CD4-positive, alpha-beta memory T cell (primary cell): Measurements from ENCODE around the gene LINGO3. TPM values are rescaled to one million over a fixed set of nuclear protein-coding genes. Genes with fewer than 3 reads are reported as not detected.

Source experiments
- CTCF ChIA-PET: fragments of 350-600 bp; sonication (Branson Sonifier 250); formaldehyde crosslinking; loops from one replicate; lab custom pipeline; 2021; ENCODE audit warnings: inconsistent platforms; ENCODE audit not compliant: partially characterized antibody; lab: Charles Lee
- POLR2A ChIA-PET: fragments of 350-600 bp; sonication (Branson Sonifier 250); formaldehyde crosslinking; loops from one replicate; lab custom pipeline; 2021; ENCODE audit not compliant: partially characterized antibody; lab: Charles Lee
- DNase-seq, 5 donors: peaks; one replicate each; pipeline versions ENCODE4 v3.0.0 to v3.0.0-alpha.2; 2020 to 2022; ENCODE audit warnings: mixed read lengths in 1 of 5
- H3K27ac ChIP-seq: one replicate; pipeline ENCODE4 v1.7.0; 2013; ENCODE audit warnings: low read depth, low read length
- H3K27me3 ChIP-seq: 2 replicates; pipeline ENCODE4 v1.7.0; 2013; ENCODE audit warnings: mild to moderate bottlenecking, low read length, moderate library complexity; ENCODE audit not compliant: insufficient read depth
- H3K36me3 ChIP-seq: 2 replicates; pipeline ENCODE4 v1.7.0; 2013; ENCODE audit warnings: mild to moderate bottlenecking, low read length, moderate library complexity; ENCODE audit not compliant: insufficient read depth
- H3K4me1 ChIP-seq: 2 replicates; pipeline ENCODE4 v1.7.0; 2013; ENCODE audit warnings: mild to moderate bottlenecking, low read length, moderate library complexity; ENCODE audit not compliant: insufficient read depth
- H3K4me3 ChIP-seq, 2 donors: one replicate each; pipeline ENCODE4 v1.7.0; 2013; ENCODE audit warnings: low read length in 2 of 2, mild to moderate bottlenecking in 1 of 2
- H3K9me3 ChIP-seq, 2 donors: one replicate each; pipeline ENCODE4 v1.7.0; 2013; ENCODE audit warnings: low read length in 2 of 2, control low read depth in 1 of 2; ENCODE audit not compliant: control insufficient read depth in 1 of 2
- H3K27ac Mint-ChIP-seq, 7 donors: one replicate each; pipeline ENCODE4 v1.8.0; 2020 to 2021; ENCODE audit warnings: mixed read lengths in 7 of 7, mild to moderate bottlenecking in 6 of 7, inconsistent platforms in 3 of 7, moderate library complexity in 3 of 7
- H3K27me3 Mint-ChIP-seq, 2 donors: one replicate each; pipeline ENCODE4 v1.8.0; 2020 to 2021; ENCODE audit warnings: mixed read lengths in 2 of 2
- H3K36me3 Mint-ChIP-seq, 2 donors: one replicate each; pipeline ENCODE4 v1.8.0; 2020 to 2021; ENCODE audit warnings: mixed read lengths in 2 of 2, inconsistent platforms in 1 of 2, mild to moderate bottlenecking in 1 of 2
- H3K4me1 Mint-ChIP-seq, 4 donors: one replicate each; pipeline ENCODE4 v1.8.0; 2020 to 2021; ENCODE audit warnings: mixed read lengths in 4 of 4, mild to moderate bottlenecking in 1 of 4
- H3K4me3 Mint-ChIP-seq, 8 donors: one replicate each; pipeline ENCODE4 v1.8.0; 2020 to 2021; ENCODE audit warnings: mixed read lengths in 8 of 8, mild to moderate bottlenecking in 7 of 8, moderate library complexity in 6 of 8, inconsistent platforms in 3 of 8
- H3K9me3 Mint-ChIP-seq, 8 donors: one replicate each; pipeline ENCODE4 v1.8.0; 2020 to 2021; ENCODE audit warnings: mixed read lengths in 8 of 8, mild to moderate bottlenecking in 5 of 8, inconsistent platforms in 3 of 8, moderate library complexity in 1 of 8
- intact Hi-C: fragments of 100-400 bp; cut with micrococcal nuclease; formaldehyde crosslinking; loops from one replicate; pipeline ENCODE4 v1.15.1; 2023
- polyA plus RNA-seq, 2 donors: library from polyadenylated mRNA; unstranded; fragments of 300-500 nt; fragmentation: Illumina TruSeq; gene quantifications; one replicate each; pipeline ENCODE4 v1.2.3, GENCODE V29; 2021
- total RNA-seq, 2 experiments: library from RNA; stranded (reverse); gene quantifications; one replicate each; pipeline ENCODE4 v1.2.3, GENCODE V29; 2021

Gene LINGO3
- total RNA-seq (under 1 TPM; 0.73 to 0.75 TPM), polyA plus RNA-seq (1 to 10 TPM in 1 of 2 donors, under 1 TPM in 1; 0.46 to 7.1 TPM)

- peaks cover 18 to 30% of the 10 kb centered on the region in 2 donors for H3K27me3 Mint-ChIP-seq
- Histone ChIP-seq H3K4me1 (peaks cover 6% of the 10 kb centered on the region), H3K36me3 (no peaks in the 10 kb centered on the region), H3K27ac (no peak within 1 kb of the TSS), H3K27me3 (peaks cover 32% of the 10 kb centered on the region), H3K4me3 (no peak within 1 kb of the TSS), H3K9me3 (no peaks in the 10 kb centered on the region)
- intact Hi-C loops = no loop called here
- H3K9me3 Mint-ChIP-seq = peaks cover 0 to 4% (median 0%) of the 10 kb centered on the region in 8 donors
- no peak for DNase-seq
- H3K4me3 Mint-ChIP-seq = peak within 1 kb of the TSS in 7 of 8 donors; percentile 8 to 70 (median 48)
- no peaks in the 10 kb centered on the region for H3K36me3 Mint-ChIP-seq
- peaks cover 0 to 17% (median 9%) of the 10 kb centered on the region in 4 donors for H3K4me1 Mint-ChIP-seq
- ChIA-PET POLR2A (no interaction called here), CTCF (no interaction called here)
- peak within 1 kb of the TSS in 2 of 7 donors; percentile 41 to 79 for H3K27ac Mint-ChIP-seq
Measured at GRCh38 chr19:2308114-2308556, at the start of gene LINGO3. TSS of gene LINGO3 (minus strand) at chr19:2308154. CDS start at chr19:2291776, 16,378 bp downstream.

- H3K27me3 Mint-ChIP-seq = peaks cover 6% of the 10 kb centered on the region in 2 donors
- CTCF ChIA-PET = no interaction called here
- Histone ChIP-seq H3K27me3 (no peaks in the 10 kb centered on the region), H3K36me3 (no peaks in the 10 kb centered on the region), H3K27ac (no peak overlapping the region), H3K9me3 (no peaks in the 10 kb centered on the region), H3K4me1 (no peaks in the 10 kb centered on the region), H3K4me3 (no peak overlapping the region)
- H3K36me3 Mint-ChIP-seq = peaks cover 0 to 1% of the 10 kb centered on the region in 2 donors
- H3K27ac Mint-ChIP-seq = peak overlapping the region in 1 of 7 donors; percentile 23
- POLR2A ChIA-PET = no interaction called here
- no peak overlapping the region for H3K4me3 Mint-ChIP-seq
- peak in 1 of 5 donors; percentile 9 for DNase-seq
- no peaks in the 10 kb centered on the region for H3K9me3 Mint-ChIP-seq
- H3K4me1 Mint-ChIP-seq = peaks cover 3 to 5% (median 5%) of the 10 kb centered on the region in 4 donors
- intact Hi-C loops = no loop called here
Measured at GRCh38 chr19:2356036-2356646, 48.2 kb upstream of the LINGO3 start.

- no peak overlapping the region for H3K4me3 Mint-ChIP-seq
- Histone ChIP-seq H3K4me3 (no peak overlapping the region), H3K4me1 (no peaks in the 10 kb centered on the region), H3K9me3 (no peaks in the 10 kb centered on the region), H3K27me3 (no peaks in the 10 kb centered on the region), H3K27ac (no peak overlapping the region), H3K36me3 (peaks cover 2% of the 10 kb centered on the region)
- H3K27ac Mint-ChIP-seq = no peak overlapping the region
- no peak for DNase-seq
- H3K27me3 Mint-ChIP-seq = peaks cover 1% of the 10 kb centered on the region in 2 donors
- intact Hi-C loops = no loop called here
- CTCF ChIA-PET = no interaction called here
- peaks cover 0 to 1% of the 10 kb centered on the region in 2 donors for H3K36me3 Mint-ChIP-seq
- POLR2A ChIA-PET = no interaction called here
- H3K9me3 Mint-ChIP-seq = no peaks in the 10 kb centered on the region
- H3K4me1 Mint-ChIP-seq = peaks cover under 1 to 2% (median 1%) of the 10 kb centered on the region in 4 donors
Measured at GRCh38 chr19:2355168-2356035, 47.4 kb upstream of the LINGO3 start.

GRCh38 chr19:2354670-2355069 lies 46.7 kb upstream of the LINGO3 start:
- ChIA-PET CTCF (no interaction called here), POLR2A (no interaction called here)
- Histone ChIP-seq H3K27ac (no peak overlapping the region), H3K4me1 (no peaks in the 10 kb centered on the region), H3K9me3 (no peaks in the 10 kb centered on the region), H3K27me3 (no peaks in the 10 kb centered on the region), H3K36me3 (peaks cover 9% of the 10 kb centered on the region), H3K4me3 (no peak overlapping the region)
- H3K4me1 Mint-ChIP-seq = no peaks in the 10 kb centered on the region
- H3K27me3 Mint-ChIP-seq = no peaks in the 10 kb centered on the region
- no peaks in the 10 kb centered on the region for H3K9me3 Mint-ChIP-seq
- peak in 1 of 5 donors; percentile 14 for DNase-seq
- H3K36me3 Mint-ChIP-seq = peaks cover 0 to 1% of the 10 kb centered on the region in 2 donors
- H3K4me3 Mint-ChIP-seq = no peak overlapping the region
- intact Hi-C loops = no loop called here
- no peak overlapping the region for H3K27ac Mint-ChIP-seq

- intact Hi-C loops = no loop called here
- ChIA-PET CTCF (no interaction called here), POLR2A (no interaction called here)
- H3K27ac Mint-ChIP-seq = no peak overlapping the region
- H3K4me3 Mint-ChIP-seq = no peak overlapping the region
- no peaks in the 10 kb centered on the region for H3K4me1 ChIP-seq
- H3K4me1 Mint-ChIP-seq = no peaks in the 10 kb centered on the region
- no peaks in the 10 kb centered on the region for H3K9me3 Mint-ChIP-seq
- DNase-seq = peak in 1 of 5 donors; percentile 16
- peaks cover 9% of the 10 kb centered on the region for H3K36me3 ChIP-seq
- H3K9me3 ChIP-seq = no peaks in the 10 kb centered on the region
- H3K4me3 ChIP-seq = no peak overlapping the region
- peaks cover 0 to 1% of the 10 kb centered on the region in 2 donors for H3K36me3 Mint-ChIP-seq
- no peaks in the 10 kb centered on the region for H3K27me3 ChIP-seq
- no peaks in the 10 kb centered on the region for H3K27me3 Mint-ChIP-seq
- no peak overlapping the region for H3K27ac ChIP-seq
Measured at GRCh38 chr19:2353887-2354592, 46.1 kb upstream of the LINGO3 start.

- H3K27me3 Mint-ChIP-seq = no peaks in the 10 kb centered on the region
- H3K27me3 ChIP-seq = no peaks in the 10 kb centered on the region
- intact Hi-C loops = no loop called here
- no peak overlapping the region for H3K27ac ChIP-seq
- DNase-seq = peak in 1 of 5 donors; percentile 27
- no peaks in the 10 kb centered on the region for H3K9me3 ChIP-seq
- CTCF ChIA-PET = no interaction called here
- H3K4me3 ChIP-seq = no peak overlapping the region
- no peaks in the 10 kb centered on the region for H3K4me1 Mint-ChIP-seq
- H3K36me3 Mint-ChIP-seq = peaks cover 0 to 1% of the 10 kb centered on the region in 2 donors
- POLR2A ChIA-PET = no interaction called here
- H3K4me3 Mint-ChIP-seq = no peak overlapping the region
- H3K27ac Mint-ChIP-seq = no peak overlapping the region
- no peaks in the 10 kb centered on the region for H3K9me3 Mint-ChIP-seq
- no peaks in the 10 kb centered on the region for H3K4me1 ChIP-seq
- H3K36me3 ChIP-seq = peaks cover 9% of the 10 kb centered on the region
Measured at GRCh38 chr19:2353159-2353886, 45.4 kb upstream of the LINGO3 start.
